SK-N-DZ (cell line): ENCODE results near the gene MTUS2.

Experiments
- DNase-seq: peaks from one replicate; pipeline ENCODE4 v3.0.0-alpha.2; 2015; ENCODE audit warnings: low spot score

Gene MTUS2

GRCh38 chr13:29022968-29023367 lies 202.8 kb downstream of the MTUS2 start:
- DNase-seq, result no peak

- DNase-seq, result no peak
These were observed 204.6 kb downstream of the MTUS2 start for GRCh38 chr13:29024783-29025182.

- no peak for DNase-seq
These were observed 208.7 kb downstream of the MTUS2 start for GRCh38 chr13:29028868-29029267.

- DNase-seq, result no peak
These were observed 218.6 kb downstream of the MTUS2 start for GRCh38 chr13:29038700-29039099.

- no peak for DNase-seq
These were observed 219.1 kb downstream of the MTUS2 start for GRCh38 chr13:29039212-29039611.

- DNase-seq, result no peak
These were observed 226.4 kb downstream of the MTUS2 start for GRCh38 chr13:29046588-29046987.

GRCh38 chr13:29049524-29049923 lies 229.4 kb downstream of the MTUS2 start:
- DNase-seq, result no peak

GRCh38 chr13:29050719-29051118 lies 230.6 kb downstream of the MTUS2 start:
- DNase-seq, result no peak

GRCh38 chr13:29059800-29060199 lies 239.7 kb downstream of the MTUS2 start:
- no peak for DNase-seq

- DNase-seq, result no peak
These were observed 245.0 kb downstream of the MTUS2 start for GRCh38 chr13:29065142-29065541.

- no peak for DNase-seq
These were observed 247.3 kb downstream of the MTUS2 start for GRCh38 chr13:29067306-29067945.

GRCh38 chr13:29073755-29074154 lies 253.6 kb downstream of the MTUS2 start:
- DNase-seq, result no peak

- DNase-seq, result no peak
These were observed 257.1 kb downstream of the MTUS2 start for GRCh38 chr13:29077051-29077813.

GRCh38 chr13:29081036-29081435 lies 260.9 kb downstream of the MTUS2 start:
- DNase-seq, result no peak

- DNase-seq, result no peak
These were observed 261.7 kb downstream of the MTUS2 start for GRCh38 chr13:29081697-29082440.

GRCh38 chr13:29099781-29100406 lies 279.8 kb downstream of the MTUS2 start:
- no peak for DNase-seq

GRCh38 chr13:29100758-29101157 lies 280.6 kb downstream of the MTUS2 start:
- no peak for DNase-seq

GRCh38 chr13:29101409-29101808 lies 281.3 kb downstream of the MTUS2 start:
- DNase-seq, result no peak

- no peak for DNase-seq
These were observed 281.8 kb downstream of the MTUS2 start for GRCh38 chr13:29101905-29102304.

- DNase-seq, result no peak
These were observed 283.1 kb downstream of the MTUS2 start for GRCh38 chr13:29103065-29103800.

GRCh38 chr13:29104461-29104860 lies 284.3 kb downstream of the MTUS2 start:
- DNase-seq, result no peak
